OCI-LY7 (cell line): ENCODE measurements around the gene IFITM10.

Experiments used
- EZH2phosphoT487 ChIP-seq: fragments of 200-600 bp; sonication (generic); IDR thresholded peaks from 2 replicates; pipeline ENCODE4 v1.6.1; 2018; ENCODE audit warnings: low read depth, borderline replicate concordance, mild to moderate bottlenecking, mixed run types, antibody characterized with exemption, low read length, moderate library complexity, mixed read lengths
- TF ChIP-seq, protein P1 (sequence below): fragments of 200-600 bp; sonication (generic); conservative IDR thresholded peaks from 2 replicates; pipeline ENCODE4 v1.5.1; 2014; ENCODE audit warnings: mild to moderate bottlenecking, antibody characterized with exemption, low read length, moderate library complexity, mixed read lengths

GRCh38 chr11:1760351-1761109 lies 10.1 kb upstream of the IFITM10 start:
- TF ChIP-seq, protein P1, sequence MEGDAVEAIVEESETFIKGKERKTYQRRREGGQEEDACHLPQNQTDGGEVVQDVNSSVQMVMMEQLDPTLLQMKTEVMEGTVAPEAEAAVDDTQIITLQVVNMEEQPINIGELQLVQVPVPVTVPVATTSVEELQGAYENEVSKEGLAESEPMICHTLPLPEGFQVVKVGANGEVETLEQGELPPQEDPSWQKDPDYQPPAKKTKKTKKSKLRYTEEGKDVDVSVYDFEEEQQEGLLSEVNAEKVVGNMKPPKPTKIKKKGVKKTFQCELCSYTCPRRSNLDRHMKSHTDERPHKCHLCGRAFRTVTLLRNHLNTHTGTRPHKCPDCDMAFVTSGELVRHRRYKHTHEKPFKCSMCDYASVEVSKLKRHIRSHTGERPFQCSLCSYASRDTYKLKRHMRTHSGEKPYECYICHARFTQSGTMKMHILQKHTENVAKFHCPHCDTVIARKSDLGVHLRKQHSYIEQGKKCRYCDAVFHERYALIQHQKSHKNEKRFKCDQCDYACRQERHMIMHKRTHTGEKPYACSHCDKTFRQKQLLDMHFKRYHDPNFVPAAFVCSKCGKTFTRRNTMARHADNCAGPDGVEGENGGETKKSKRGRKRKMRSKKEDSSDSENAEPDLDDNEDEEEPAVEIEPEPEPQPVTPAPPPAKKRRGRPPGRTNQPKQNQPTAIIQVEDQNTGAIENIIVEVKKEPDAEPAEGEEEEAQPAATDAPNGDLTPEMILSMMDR = no peak
- TF ChIP-seq EZH2phosphoT487 = no peak
